ENCODE data around the gene SALL3. TPM values are rescaled to one million over a fixed set of nuclear protein-coding genes. Genes with fewer than 3 reads are reported as not detected.

The SALL3 gene
- 0.31 TPM in 1 of 2 replicates, not detected in the other for polyA plus RNA-seq

GRCh38 chr18:78979730-78980278 lies at the start of gene SALL3:
TSS of gene SALL3 (plus strand) at chr18:78979818. CDS start at chr18:78980275, 457 bp downstream.

Other genes with a start within 250 kb of the SALL3 start
- gene ATP9B, start 89.6 kb downstream of the SALL3 start, polyA plus RNA-seq, result 5.4 and 7.0 TPM in 2 replicates